ENCODE measurements around the gene KRT34.
"Not testable (repeated sequence)": the region's sequence is repeated elsewhere in the genome, so short reads cannot be mapped to it uniquely, and the experiment has no call there.

- not testable (repeated sequence) for TF ChIP-seq EZH2, EZH2phosphoT487 (IDR thresholded peaks at IDR 0.05)
These were observed 31.7 kb downstream of the KRT34 start, which contains the start of gene KRT33A for GRCh38 chr17:41350381-41350878.

All from neural progenitor cell (in vitro differentiated cells).